Measurements from ENCODE around the gene SLC26A1.

Gene SLC26A1

GRCh38 chr4:998096-998691 lies 5.0 kb upstream of the SLC26A1 start:
- no peak for DNase-seq

- no peak for DNase-seq
These were observed 4.3 kb upstream of the SLC26A1 start for GRCh38 chr4:997375-998071.

GRCh38 chr4:996997-997374 lies 3.8 kb upstream of the SLC26A1 start:
- no peak for DNase-seq

GRCh38 chr4:996030-996996 lies 3.1 kb upstream of the SLC26A1 start:
- DNase-seq, result no peak

- DNase-seq, result no peak
These were observed 2.3 kb upstream of the SLC26A1 start for GRCh38 chr4:995311-996026.

- DNase-seq, result no peak
These were observed 700 bp downstream of the SLC26A1 start for GRCh38 chr4:992297-993110.

GRCh38 chr4:991451-992296 lies 1.5 kb downstream of the SLC26A1 start:
- DNase-seq, result no peak

GRCh38 chr4:990746-991367 lies 2.3 kb downstream of the SLC26A1 start:
- DNase-seq, result no peak

- DNase-seq, result no peak
These were observed 3.3 kb downstream of the SLC26A1 start for GRCh38 chr4:989722-990471.

- DNase-seq, result no peak
These were observed 4.2 kb downstream of the SLC26A1 start for GRCh38 chr4:988726-989721.

GRCh38 chr4:987624-988513 lies 5.3 kb downstream of the SLC26A1 start:
- DNase-seq, result no peak

- peak; percentile 79 for DNase-seq
These were observed 6.2 kb downstream of the SLC26A1 start, which contains the start of gene IDUA for GRCh38 chr4:986879-987623. Gene IDUA, plus strand, starts transcription at chr4:987044. Its CDS starts 41 bp downstream, at chr4:987085.

- DNase-seq, result no peak
These were observed 6.8 kb downstream of the SLC26A1 start for GRCh38 chr4:986428-986878.

- peak; percentile 56 for DNase-seq
These were observed 7.9 kb downstream of the SLC26A1 start for GRCh38 chr4:985123-985830.

GRCh38 chr4:984336-985054 lies 8.7 kb downstream of the SLC26A1 start:
- DNase-seq, result no peak

Measured in effector CD4-positive, alpha-beta T cell (primary cell).